GM04504 (cell line): ENCODE measurements around the gene ETS1.

Source experiments
- DNase-seq: peaks from one replicate; pipeline ENCODE4 v3.0.0-alpha.2; 2012; ENCODE audit warnings: low read depth

Gene ETS1

GRCh38 chr11:128480066-128480465, 107.3 kb downstream of the ETS1 start:
- no peak for DNase-seq

- no peak for DNase-seq
Measured at GRCh38 chr11:128479144-128479543, 108.2 kb downstream of the ETS1 start.

DNA sequence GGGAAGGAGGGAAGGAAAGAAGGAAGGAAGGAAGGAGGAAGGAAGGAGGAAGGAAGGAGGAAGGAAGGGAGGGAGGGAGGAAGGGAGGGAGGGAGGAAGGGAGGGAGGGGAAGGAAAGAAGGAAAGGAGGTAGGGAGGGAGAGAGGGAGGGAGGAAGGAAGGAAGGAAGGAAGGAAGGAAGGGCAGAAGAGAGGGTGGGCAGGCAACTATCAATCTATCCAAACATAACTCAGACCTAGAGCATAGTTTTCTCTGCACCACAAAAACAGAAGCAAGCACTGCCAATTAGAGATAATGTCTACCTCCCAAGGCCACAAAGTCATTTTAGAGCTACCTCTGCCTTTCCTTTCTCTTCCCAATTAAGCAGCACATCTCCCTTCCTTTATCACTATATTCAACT, 109.1 kb downstream of the ETS1 start:
- DNase-seq = no peak

DNA sequence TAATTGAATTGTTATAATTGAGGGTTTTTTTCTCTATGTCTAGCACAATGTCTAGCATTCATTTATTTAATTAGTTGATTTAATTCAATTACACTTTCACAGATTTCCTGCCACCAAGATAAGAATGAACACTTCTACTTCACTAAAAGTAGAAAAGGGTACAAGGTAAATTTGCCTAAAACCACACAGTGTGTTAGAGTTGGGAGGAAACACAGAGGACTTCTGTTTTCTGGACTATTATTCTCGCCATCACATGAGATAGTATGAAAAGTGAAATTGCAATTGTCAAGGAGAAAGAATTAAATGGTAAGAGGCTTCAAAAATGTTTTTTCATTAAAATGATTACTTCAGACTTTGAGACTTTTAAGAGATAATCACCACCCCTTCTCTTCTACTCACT, 109.5 kb downstream of the ETS1 start:
- no peak for DNase-seq

DNA sequence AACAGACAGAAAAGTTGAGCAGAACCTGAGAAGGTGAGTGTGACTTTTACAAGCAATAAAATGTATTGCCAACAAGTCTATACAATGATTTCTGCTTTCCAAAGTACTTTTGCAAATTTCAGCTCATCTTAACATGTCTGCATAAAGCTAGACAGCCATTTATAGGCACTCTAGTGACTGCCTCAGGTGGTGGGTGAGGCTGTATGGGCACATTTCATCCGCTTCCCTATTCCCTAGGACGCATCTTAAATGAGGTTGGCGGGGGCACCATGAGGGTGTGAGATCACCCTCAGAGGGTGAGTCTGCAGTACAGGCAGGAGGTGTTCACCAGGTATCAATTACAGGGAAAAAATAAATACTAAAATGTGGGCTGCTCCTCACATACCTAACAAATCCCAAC, 110.1 kb downstream of the ETS1 start:
- DNase-seq = no peak

DNA sequence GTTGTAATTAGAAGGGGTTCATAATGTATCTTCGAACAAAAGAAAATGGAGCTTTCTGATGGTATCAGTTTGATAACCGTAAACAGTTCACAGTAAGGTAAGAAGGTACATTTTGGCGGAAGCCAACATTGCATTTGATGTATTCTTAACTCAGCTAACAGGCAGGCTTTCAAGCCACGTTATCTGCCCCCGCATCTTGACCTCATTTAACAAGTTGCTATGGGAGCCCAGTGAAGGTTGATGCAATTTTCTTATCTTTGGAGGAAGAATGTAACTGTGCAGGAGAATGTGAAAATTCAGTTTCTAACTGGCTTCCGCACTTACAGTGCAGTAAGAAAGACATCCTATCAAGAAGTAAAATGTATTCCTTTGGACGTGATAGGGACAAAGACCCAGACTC, 110.6 kb downstream of the ETS1 start:
- no peak for DNase-seq

DNA sequence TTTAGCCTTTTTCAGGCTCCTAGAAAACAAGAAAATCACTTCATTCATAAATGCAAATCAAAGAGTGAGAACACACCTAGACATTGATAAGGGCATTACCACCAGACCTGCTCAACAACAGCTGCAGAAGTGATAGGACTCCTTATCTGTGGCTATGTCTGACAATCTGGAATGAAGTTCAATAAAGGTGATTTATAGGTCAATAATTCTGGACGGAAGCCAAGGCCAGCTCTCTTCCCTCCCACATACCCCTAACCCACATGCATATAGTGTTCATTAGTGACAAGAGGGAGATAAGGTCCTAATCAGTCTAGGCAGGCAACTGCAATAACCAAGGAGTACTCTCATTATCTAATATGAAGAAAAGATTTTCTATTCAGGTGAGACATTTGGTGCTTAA, 111.3 kb downstream of the ETS1 start:
- DNase-seq = no peak

DNA sequence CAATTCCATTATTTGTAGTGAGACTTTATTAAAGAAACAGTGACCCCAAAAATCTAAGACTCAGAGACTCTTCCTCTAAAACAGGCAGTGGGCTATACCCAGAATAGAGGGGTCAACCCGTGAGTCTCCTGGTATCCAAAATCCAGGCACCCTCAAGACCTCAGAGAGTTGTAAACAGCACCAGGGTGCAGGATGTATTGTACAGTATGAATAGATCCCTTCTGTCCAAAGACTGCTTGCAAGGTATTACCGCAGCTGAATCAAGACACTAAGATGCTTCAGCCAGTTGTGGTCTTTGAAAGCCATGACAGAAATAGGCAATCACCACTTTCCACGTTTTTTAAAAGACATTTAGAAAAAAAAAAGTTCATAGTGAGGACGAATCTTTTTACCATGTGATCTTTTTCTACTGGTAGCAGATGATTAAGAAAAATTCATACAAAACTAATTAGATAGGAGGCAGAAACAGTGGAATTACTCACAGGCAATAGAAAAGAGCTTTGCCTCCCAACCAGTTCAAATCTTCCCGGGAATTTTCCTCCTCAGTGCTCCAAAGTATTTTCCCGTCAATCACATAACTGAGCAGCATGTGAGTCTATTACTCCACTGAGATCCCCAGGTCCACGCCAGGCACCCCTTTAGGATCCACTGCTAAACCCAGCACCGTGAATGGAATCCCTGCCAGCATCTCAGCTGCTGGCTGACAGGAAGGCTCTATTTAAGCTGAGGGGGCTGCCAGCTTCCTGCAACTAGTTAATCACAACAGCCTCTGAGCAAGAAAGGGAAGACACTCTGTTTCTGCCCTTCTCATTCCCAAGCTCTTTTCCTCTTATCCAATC, 113.1 kb downstream of the ETS1 start:
- DNase-seq = no peak

GRCh38 chr11:128473636-128474035, 113.7 kb downstream of the ETS1 start:
- no peak for DNase-seq

GRCh38 chr11:128472128-128473089, 114.9 kb downstream of the ETS1 start:
- no peak for DNase-seq

DNA sequence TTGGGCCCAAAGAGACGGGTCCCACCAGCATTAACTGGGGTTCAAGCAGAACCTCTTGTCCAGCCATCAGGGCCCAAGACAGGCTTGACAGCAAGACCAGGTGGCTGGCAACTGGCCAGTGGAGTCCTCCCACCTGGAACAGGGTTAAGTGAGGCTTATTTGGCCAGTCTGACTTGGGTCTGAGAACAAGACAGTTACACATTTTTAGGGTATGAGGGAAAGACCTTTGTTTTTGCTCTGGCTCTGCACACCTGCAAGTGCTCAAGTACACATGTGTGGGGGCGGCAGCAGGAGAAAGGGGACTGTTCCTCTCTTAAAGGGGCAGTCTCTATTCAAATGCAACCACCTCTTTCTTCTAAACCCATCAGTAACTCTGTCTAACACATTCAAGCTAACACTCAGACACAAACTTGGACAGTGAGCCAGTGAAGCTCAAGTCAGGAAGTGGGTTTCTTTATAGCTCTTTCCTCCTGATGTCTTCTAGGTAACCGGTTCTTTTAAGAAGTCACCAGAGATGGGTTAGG, 116.2 kb downstream of the ETS1 start:
- DNase-seq = no peak

DNA sequence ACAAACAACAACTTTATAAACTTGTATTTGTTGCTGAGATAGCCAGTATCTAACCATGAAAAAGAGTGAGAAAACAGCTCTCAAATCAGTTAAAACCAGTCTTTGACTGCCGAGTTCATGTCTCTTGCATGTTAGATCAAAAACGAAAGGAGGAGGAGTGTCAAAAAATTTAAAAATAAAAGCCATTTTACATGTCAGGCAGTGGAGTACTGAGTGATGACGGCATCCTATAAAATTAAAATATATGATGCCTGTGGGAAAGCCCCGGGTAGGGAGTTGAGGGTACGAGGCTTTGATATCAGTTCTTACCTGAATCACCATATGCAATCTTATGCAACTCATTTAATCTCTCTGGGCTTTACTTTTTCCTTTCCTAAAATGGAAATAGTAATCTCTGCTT, 117.3 kb downstream of the ETS1 start:
- no peak for DNase-seq

GRCh38 chr11:128469220-128469619, 118.1 kb downstream of the ETS1 start:
- DNase-seq = no peak

- DNase-seq = no peak
Measured at GRCh38 chr11:128468111-128468510, 119.2 kb downstream of the ETS1 start.

- DNase-seq = peak; percentile 97
Measured at GRCh38 chr11:128467610-128468041, 119.7 kb downstream of the ETS1 start.

DNA sequence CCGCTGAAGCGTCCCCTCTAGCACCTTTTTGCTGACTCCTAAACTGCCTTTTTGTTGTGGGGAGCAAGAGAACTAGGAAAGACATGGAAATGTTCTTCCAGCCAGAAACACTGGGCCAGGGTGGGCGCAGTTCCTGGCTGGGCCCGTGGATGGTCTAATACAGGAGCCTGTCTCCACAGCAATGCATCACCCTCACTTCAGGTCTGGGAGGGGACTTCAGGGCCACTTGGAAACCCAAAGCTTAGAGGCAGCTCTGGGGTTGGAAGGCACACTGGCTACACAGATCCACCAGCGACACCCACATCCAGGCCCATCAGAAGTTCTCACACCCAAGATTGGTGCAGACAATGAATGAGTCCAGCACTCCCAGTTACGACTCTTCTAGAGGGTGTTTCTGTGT, 120.3 kb downstream of the ETS1 start:
- no peak for DNase-seq

DNA sequence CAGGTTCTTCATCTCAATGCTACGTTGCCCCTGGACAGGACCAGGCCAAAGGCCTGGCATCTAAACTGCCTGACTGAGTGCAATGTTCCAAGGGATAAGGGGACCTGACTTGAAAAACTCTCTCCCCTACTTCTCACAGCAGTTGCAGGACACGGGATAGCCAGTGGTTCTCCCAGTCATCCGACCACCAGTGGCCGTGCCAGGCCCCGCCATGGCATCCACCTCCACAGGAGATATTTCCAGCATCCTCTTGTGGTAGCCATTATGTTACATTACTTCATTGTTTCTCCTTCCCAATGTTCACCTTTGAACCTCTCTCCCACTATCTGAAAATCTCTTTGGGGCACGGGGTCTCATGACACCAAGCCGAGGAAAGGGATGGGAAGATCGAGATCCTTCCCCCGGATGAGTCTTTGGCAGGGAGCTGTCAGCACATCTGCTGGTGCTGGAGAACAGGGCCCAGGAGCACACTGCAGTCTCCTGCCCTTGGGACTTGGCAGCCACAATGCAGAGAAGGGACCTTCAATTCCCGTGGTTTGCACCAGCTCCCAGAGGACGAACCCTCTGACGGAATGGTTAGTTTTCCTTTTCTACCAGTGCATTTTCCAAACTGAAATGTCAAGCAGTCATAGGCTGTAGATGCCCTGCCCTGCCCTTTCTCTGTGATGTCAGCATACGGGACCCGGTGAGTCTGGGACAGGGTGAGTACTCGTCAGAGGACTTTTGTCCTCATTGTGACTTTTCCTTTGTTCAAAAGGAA, 121.2 kb downstream of the ETS1 start:
- no peak for DNase-seq

GRCh38 chr11:128465531-128465930, 121.8 kb downstream of the ETS1 start:
- DNase-seq = no peak

- no peak for DNase-seq
Measured at GRCh38 chr11:128464878-128465450, 122.4 kb downstream of the ETS1 start.

DNA sequence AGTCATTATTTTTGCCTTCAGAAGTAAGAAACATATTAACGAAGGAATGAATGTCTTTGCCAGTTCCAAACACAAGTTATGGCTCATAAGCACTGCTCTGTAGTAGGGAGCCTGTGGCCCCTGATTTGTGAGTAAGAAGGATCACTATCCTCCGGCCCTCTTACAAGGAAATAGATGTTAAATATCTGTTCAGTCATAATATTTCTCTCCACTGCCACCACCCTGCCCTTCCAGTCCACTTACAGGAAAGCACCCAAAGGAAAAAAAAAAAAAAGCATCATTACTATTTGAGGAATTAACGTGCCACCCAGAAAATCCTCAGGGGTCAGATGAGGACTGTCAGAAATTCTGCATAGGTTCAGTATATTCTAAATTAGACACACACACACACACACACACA, 123.4 kb downstream of the ETS1 start:
- DNase-seq = no peak

DNA sequence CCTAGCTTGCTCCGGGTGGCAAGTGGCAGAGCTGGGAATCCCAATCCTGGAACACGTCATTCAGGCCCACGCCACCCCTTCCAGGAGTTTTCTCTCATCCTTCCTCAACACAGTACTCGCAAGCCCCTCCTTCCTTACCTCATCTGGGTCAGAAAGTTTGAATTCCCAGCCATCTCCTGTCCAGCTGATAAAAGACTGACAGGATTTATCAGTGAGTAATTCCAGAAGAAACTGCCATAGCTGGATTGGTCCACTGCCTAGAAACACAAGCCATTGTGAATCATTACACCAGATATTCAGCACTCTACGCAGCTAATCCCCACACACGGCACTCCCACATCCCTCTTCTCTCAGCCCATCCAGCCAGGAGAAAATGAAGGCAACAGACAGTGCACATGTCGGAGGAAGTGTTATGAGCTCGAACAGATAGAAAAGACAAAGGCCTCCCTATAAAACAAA, 124.0 kb downstream of the ETS1 start:
- DNase-seq = no peak

- no peak for DNase-seq
Measured at GRCh38 chr11:128462922-128463321, 124.4 kb downstream of the ETS1 start.
